ENCODE measurements around the gene HMMR. TPM values are rescaled to one million over a fixed set of nuclear protein-coding genes. Genes with fewer than 3 reads are reported as not detected.
"Not testable (repeated sequence)": the region's sequence is repeated elsewhere in the genome, so short reads cannot be mapped to it uniquely, and the experiment has no call there.

HMMR gene
- polyA plus RNA-seq, 1 donor, result 7.2 TPM

DNA sequence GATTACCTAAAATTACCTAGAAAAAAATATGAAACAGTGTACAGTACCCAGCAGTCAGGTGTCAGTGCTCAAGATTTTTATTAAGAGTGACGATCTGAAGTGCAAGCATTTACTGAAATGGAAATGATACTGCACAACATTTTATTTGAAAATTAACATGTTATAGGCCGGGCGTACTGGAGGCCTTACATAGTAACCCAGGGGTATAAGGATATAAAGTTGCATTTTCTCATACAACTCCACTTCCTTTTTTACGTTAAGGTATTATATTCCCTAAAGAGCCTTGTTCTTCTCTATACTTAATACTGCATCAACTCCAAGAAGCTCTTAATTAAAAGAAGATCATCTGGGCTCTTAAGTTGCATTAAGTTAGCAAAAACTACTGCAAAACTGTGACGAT is 48.3 kb downstream of the HMMR start:
- no peak for DNase-seq

GRCh38 chr5:163509291-163509951 is 49.0 kb downstream of the HMMR start:
- no peak for DNase-seq

- DNase-seq, result no peak
These were observed 52.1 kb downstream of the HMMR start for GRCh38 chr5:163512526-163512925.

- no peak for DNase-seq
These were observed 64.7 kb downstream of the HMMR start for GRCh38 chr5:163525096-163525495.

GRCh38 chr5:163529698-163530097 is 69.3 kb downstream of the HMMR start:
- DNase-seq, result no peak

DNA sequence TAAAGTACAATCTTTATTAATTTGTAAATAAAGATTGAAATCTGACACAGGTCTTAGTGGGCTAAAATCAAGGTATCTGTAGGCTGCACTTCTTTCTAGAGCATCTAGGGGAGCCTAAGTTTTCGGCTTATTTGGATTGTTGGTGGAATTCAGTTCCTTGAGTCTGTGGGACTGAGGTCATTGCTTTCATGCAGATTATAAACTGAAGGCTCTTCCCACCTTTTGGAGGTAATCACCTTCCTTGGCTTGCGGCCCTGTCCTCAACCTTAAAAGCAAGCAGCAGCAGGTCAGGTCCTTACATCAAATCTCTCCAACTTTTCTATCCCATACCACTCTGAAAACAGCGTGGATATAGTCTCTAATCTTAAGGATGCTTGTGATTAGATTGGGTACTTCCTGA is 70.8 kb downstream of the HMMR start:
- DNase-seq, result no peak

DNA sequence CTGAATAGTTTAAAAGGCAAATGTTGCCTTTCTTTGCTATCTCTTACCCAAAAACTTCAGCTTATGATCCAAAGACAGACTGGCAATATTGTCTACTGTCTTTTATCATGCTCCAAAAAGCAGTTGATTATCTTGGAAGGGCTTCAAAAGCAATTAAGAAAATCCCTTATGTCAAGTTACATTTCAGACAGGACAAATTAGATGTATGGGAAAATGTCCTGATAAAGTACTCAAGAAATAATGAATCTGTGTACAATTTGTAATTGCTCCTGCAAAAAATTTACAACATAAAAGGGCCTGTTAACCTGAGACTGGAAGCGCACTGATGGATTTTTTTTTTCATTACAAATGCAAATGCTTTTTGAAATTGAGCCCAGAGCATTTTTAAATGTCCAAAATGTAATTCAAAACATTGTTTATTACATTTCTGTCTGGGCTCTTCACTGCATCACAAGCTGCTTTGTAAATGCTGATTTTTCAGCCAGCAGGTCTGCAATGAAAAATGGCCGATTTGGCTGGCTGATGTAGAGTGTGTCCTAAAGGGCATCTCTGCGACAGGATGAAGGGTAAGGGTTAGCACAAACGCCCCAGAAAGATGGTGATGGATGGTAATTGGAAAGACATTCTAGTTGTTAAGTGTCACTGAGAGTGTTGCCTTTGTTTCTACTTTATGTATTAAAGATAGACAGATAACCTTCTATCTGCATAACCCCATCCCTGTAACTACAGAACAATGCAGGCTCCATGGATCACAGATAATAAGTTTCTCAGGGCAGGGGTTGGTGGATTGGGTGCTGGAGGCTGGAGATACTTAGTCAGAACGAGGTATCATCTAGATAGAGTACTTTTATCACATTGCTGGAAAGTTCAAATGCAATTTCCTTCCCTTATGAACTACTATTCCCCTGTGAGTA is 72.0 kb downstream of the HMMR start:
- no peak for DNase-seq

GRCh38 chr5:163533223-163533622 is 72.8 kb downstream of the HMMR start:
- DNase-seq, result no peak

DNA sequence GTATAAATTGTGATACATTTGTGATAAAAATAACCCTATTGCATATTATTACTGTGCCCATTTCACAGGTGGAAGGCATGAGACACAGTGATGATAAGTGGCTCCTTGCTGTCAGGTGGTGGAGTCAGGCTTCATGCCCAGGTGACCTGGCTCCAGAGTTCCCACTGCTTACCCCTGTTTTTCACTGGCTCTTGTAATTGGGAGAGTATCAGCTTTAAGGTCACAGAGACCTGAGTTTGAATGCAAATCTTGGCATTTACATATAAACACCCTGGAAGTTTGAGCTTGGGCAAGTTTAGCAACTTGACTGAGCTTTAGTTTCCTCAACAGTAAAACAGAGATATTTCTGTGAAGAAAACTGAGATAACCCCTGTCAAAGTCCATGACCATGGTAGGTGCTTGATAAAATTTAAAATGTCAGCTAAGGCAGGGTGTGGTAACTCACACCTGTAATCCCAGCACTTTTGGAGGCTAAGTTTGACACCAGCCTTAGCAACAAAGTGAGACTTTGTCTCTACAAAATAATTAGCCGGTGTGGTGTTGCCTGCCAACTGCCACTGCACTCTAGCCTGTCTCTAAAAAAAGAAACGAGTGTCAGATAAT is 74.2 kb downstream of the HMMR start:
- no peak for DNase-seq

DNA sequence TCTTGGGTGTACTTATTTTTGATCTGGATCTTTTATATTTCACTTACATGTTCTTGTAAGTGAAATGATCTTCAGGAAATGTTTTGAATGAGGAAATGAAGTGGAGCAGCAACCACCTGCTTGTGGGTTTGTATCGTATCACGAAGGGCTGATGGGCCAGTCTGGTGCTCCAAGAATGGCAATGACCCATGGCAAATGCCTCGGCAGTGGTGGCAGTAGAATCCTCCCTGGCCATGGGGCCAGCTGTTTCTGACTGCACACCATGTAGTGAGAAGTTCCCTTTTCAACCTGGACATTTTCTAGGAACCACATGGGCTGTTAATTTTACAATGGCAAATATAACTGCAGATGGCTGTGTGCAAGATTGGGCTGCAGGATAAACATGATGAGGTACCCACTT is 74.9 kb downstream of the HMMR start:
- no peak for DNase-seq

DNA sequence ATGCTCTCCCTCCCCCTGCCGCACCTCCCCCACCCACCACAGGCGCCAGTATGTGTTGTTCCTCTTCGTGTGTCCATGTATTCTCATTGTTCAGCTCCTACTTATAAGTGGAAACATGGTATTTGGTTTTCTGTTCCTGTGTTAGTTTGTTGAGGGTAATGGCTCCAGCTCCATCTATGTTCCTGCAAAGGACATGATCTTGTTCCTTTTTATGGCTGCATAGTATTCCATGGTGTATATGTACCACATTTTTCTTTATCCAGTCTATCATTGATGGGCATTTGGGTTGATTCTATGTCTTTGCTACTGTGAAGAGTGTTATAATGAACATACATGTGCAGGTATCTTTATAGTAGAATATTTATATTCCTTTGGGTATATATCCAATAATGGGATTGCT is 76.0 kb downstream of the HMMR start:
- DNase-seq, result not testable (repeated sequence)

GRCh38 chr5:163540696-163541095 is 80.3 kb downstream of the HMMR start:
- no peak for DNase-seq

Other genes with a start within 250 kb of the HMMR start
- gene CCNG1, start 23.0 kb upstream of the HMMR start, polyA plus RNA-seq (ENCODE audit: insufficient read length), result 267 TPM
- gene NUDCD2, start 530 bp upstream of the HMMR start, polyA plus RNA-seq (ENCODE audit: insufficient read length), result 37.5 TPM
- gene MAT2B, start 45.0 kb downstream of the HMMR start, polyA plus RNA-seq (ENCODE audit: insufficient read length), result 52.3 TPM